A673 (cell line): ENCODE measurements around the gene CGNL1.

ENCODE experiments used
- CTCF ChIP-seq: fragments of 300-800, 200-600 bp; sonication (generic); conservative IDR thresholded peaks from 2 replicates; pipeline ENCODE4 v1.5.1; 2017; ENCODE audit warnings: low read depth, mild to moderate bottlenecking, antibody characterized with exemption, low read length, moderate library complexity, mixed read lengths
- EZH2 ChIP-seq: fragments of 200-600 bp; sonication (generic); IDR thresholded peaks from 2 replicates; pipeline ENCODE4 v1.6.1; 2017; ENCODE audit warnings: borderline replicate concordance, low read depth, mild to moderate bottlenecking, mixed read lengths, antibody characterized with exemption, low read length; ENCODE audit not compliant: poor library complexity, severe bottlenecking

DNA sequence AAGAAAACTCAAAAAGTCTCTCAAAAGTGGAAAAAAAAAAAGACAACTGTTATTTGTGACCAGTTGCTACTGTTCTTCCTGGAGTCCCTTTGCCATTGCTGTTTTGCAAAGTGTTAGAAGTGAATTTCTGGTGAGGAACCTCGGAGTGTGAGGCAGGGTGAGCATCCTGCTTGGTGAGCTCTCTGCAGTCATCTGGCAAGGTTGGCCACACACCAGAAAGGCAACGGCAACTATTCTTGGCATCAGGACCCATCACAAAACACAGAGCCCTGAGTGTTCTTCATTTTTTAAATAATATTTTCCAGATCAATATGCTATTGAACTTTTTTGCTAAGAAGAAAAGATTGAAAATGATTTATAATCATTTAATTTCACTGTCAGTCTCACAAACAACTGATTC, 60.7 kb downstream of the CGNL1 start:
- no peak for TF ChIP-seq CTCF
- no peak for TF ChIP-seq EZH2
